Endodermal cell (in vitro differentiated cells): ENCODE results near the gene PIM3. TPM values are rescaled to one million over a fixed set of nuclear protein-coding genes. Genes with fewer than 3 reads are reported as not detected.
"Not testable (repeated sequence)": the region's sequence is repeated elsewhere in the genome, so short reads cannot be mapped to it uniquely, and the experiment has no call there.

Experiments used
- DNase-seq: peaks from one replicate; pipeline ENCODE4 v3.0.0-alpha.2; 2017
- H3K27ac ChIP-seq: 2 replicates; pipeline ENCODE4 v1.5.1; 2013; ENCODE audit warnings: mild to moderate bottlenecking, low read depth, low read length, moderate library complexity
- H3K27me3 ChIP-seq: 2 replicates; pipeline ENCODE4 v1.6.1; 2013; ENCODE audit warnings: mild to moderate bottlenecking, low read length, moderate library complexity; ENCODE audit not compliant: insufficient read depth, control insufficient read depth, poor library complexity, severe bottlenecking
- H3K36me3 ChIP-seq: 2 replicates; pipeline ENCODE4 v1.7.0; 2013; ENCODE audit warnings: mild to moderate bottlenecking, low read length, moderate library complexity; ENCODE audit not compliant: control insufficient read depth, insufficient read depth
- H3K4me1 ChIP-seq: one replicate; pipeline ENCODE4 v1.7.0; 2013; ENCODE audit warnings: low read length; ENCODE audit not compliant: control insufficient read depth, insufficient read depth
- H3K4me3 ChIP-seq: 2 replicates; pipeline ENCODE4 v1.5.1; 2013; ENCODE audit warnings: mild to moderate bottlenecking, low read length, moderate library complexity
- H3K9ac ChIP-seq: 2 replicates; pipeline ENCODE4 v1.6.1; 2013; ENCODE audit warnings: mild to moderate bottlenecking, low read length, moderate library complexity; ENCODE audit not compliant: poor library complexity, severe bottlenecking; ENCODE audit errors: extremely low read depth
- H3K9me3 ChIP-seq: 2 replicates; pipeline ENCODE4 v1.6.1; 2013; ENCODE audit warnings: mild to moderate bottlenecking, low read length, moderate library complexity; ENCODE audit not compliant: control insufficient read depth
- H3K27ac Mint-ChIP-seq: 2 replicates; pipeline ENCODE4 v1.8.0; 2020; ENCODE audit warnings: mixed read lengths
- H3K27me3 Mint-ChIP-seq: 2 replicates; pipeline ENCODE4 v1.8.0; 2021; ENCODE audit warnings: mild to moderate bottlenecking, mixed read lengths; ENCODE audit not compliant: insufficient read depth
- H3K36me3 Mint-ChIP-seq: 2 replicates; pipeline ENCODE4 v1.8.0; 2020; ENCODE audit warnings: low read depth, mixed read lengths
- H3K4me1 Mint-ChIP-seq: 2 replicates; pipeline ENCODE4 v1.8.0; 2020; ENCODE audit warnings: mixed read lengths
- H3K4me3 Mint-ChIP-seq: 2 replicates; pipeline ENCODE4 v1.8.0; 2020; ENCODE audit warnings: mild to moderate bottlenecking, moderate library complexity, mixed read lengths
- H3K9me3 Mint-ChIP-seq: 2 replicates; pipeline ENCODE4 v1.8.0; 2020; ENCODE audit warnings: mild to moderate bottlenecking, mixed read lengths
- CTCF ChIP-seq: fragments of 200-600 bp; sonication (generic); conservative IDR thresholded peaks from 2 replicates; pipeline ENCODE4 v1.5.0; 2021; ENCODE audit warnings: antibody characterized with exemption, mild to moderate bottlenecking
- WGBS, 2 experiments: methylation state at CpG; one replicate each; pipeline versions ENCODE4 v1.1.5 to v1.1.7; 2013; ENCODE audit warnings: missing lambda C conversion rate in 2 of 2, mixed read lengths in 1 of 2; ENCODE audit not compliant: insufficient coverage in 1 of 2, insufficient read length in 1 of 2; 5-methylcytosine and 5-hydroxymethylcytosine counted together
- total RNA-seq, 2 donors: library from RNA; stranded (reverse); fragmentation: NEBNext Ultra II Directional in 1 of 2; extraction: Animal tissue kit (Norgen Biotek cat#: 25700) in 1 of 2; gene quantifications; 2 replicates in 1 of 2; 3 replicates in 1 of 2; pipeline ENCODE4 v1.2.1, GENCODE V29; 2021

PIM3 gene
- total RNA-seq, 2 donors from 2014 or later: 31.5 to 36.6 TPM

- H3K9me3 Mint-ChIP-seq: peaks cover 10% of the 10 kb centered on the region
- H3K36me3 Mint-ChIP-seq: no peaks in the 10 kb centered on the region
- no peak overlapping the region for H3K4me3 ChIP-seq
- peaks cover 12% of the 10 kb centered on the region for H3K27me3 ChIP-seq
- peaks cover 19% of the 10 kb centered on the region for H3K27me3 Mint-ChIP-seq
- no peak for TF ChIP-seq CTCF
- 85 to 90% methylated on average over 13 to 14 of the region's 14 CpGs for WGBS, 2 experiments
- DNase-seq: no peak
- no peaks in the 10 kb centered on the region for H3K4me1 ChIP-seq
- no peak overlapping the region for H3K4me3 Mint-ChIP-seq
- no peaks in the 10 kb centered on the region for H3K4me1 Mint-ChIP-seq
- no peaks in the 10 kb centered on the region for H3K36me3 ChIP-seq
- no peaks in the 10 kb centered on the region for H3K9me3 ChIP-seq
- H3K27ac Mint-ChIP-seq: no peak overlapping the region
- H3K9ac ChIP-seq: no peak overlapping the region
- H3K27ac ChIP-seq: no peak overlapping the region
Observed at GRCh38 chr22:49977578-49977977, 17.0 kb downstream of the PIM3 start.

- H3K27me3 ChIP-seq: peaks cover 28% of the 10 kb centered on the region
- H3K27ac Mint-ChIP-seq: no peak overlapping the region
- H3K36me3 Mint-ChIP-seq: no peaks in the 10 kb centered on the region
- H3K4me1 Mint-ChIP-seq: no peaks in the 10 kb centered on the region
- H3K4me3 ChIP-seq: no peak overlapping the region
- no peak overlapping the region for H3K27ac ChIP-seq
- no peak overlapping the region for H3K9ac ChIP-seq
- WGBS, 2 experiments: 60% methylated on average over 5 to 7 of the region's 7 CpGs
- no peaks in the 10 kb centered on the region for H3K9me3 ChIP-seq
- DNase-seq: peak; percentile 79
- no peaks in the 10 kb centered on the region for H3K4me1 ChIP-seq
- no peaks in the 10 kb centered on the region for H3K36me3 ChIP-seq
- TF ChIP-seq CTCF: peak; percentile 87
- H3K27me3 Mint-ChIP-seq: peaks cover 34% of the 10 kb centered on the region
- H3K4me3 Mint-ChIP-seq: no peak overlapping the region
- H3K9me3 Mint-ChIP-seq: peaks cover 12% of the 10 kb centered on the region
Observed at GRCh38 chr22:49979587-49980264, 19.2 kb downstream of the PIM3 start.

- Histone ChIP-seq H3K9me3 (peaks cover 10% of the 10 kb centered on the region), H3K27me3 (peaks cover 47% of the 10 kb centered on the region)
- not testable (repeated sequence) for H3K4me1 Mint-ChIP-seq, H3K27ac ChIP-seq, H3K9ac ChIP-seq, H3K4me3 Mint-ChIP-seq, H3K4me1 ChIP-seq, H3K36me3 ChIP-seq, H3K36me3 Mint-ChIP-seq, H3K4me3 ChIP-seq, DNase-seq, H3K27ac Mint-ChIP-seq
- 94 to 98% methylated on average over 5 of the region's 7 CpGs for whole genome bisulfite sequencing, 2 experiments
- peaks cover 18% of the 10 kb centered on the region for H3K9me3 Mint-ChIP-seq
- H3K27me3 Mint-ChIP-seq: peaks cover 55% of the 10 kb centered on the region
Observed at GRCh38 chr22:49981799-49982198, 21.2 kb downstream of the PIM3 start.
